22Rv1 (cell line): Measurements from ENCODE around the gene CRYBG2.

Experiments
- H3K27ac ChIP-seq: fragments of 450-650 bp; 2 replicates; pipeline ENCODE4 v1.5.1; 2017
- ZFX ChIP-seq: fragments of 450-650 bp; IDR thresholded peaks from 2 replicates; pipeline ENCODE4 v1.6.1; 2017; ENCODE audit warnings: antibody characterized with exemption, borderline replicate concordance
- TF ChIP-seq, protein P1 (sequence below): fragments of 450-650 bp; IDR thresholded peaks from 2 replicates; pipeline ENCODE4 v1.5.1; 2017; ENCODE audit warnings: mild to moderate bottlenecking

Gene CRYBG2

DNA sequence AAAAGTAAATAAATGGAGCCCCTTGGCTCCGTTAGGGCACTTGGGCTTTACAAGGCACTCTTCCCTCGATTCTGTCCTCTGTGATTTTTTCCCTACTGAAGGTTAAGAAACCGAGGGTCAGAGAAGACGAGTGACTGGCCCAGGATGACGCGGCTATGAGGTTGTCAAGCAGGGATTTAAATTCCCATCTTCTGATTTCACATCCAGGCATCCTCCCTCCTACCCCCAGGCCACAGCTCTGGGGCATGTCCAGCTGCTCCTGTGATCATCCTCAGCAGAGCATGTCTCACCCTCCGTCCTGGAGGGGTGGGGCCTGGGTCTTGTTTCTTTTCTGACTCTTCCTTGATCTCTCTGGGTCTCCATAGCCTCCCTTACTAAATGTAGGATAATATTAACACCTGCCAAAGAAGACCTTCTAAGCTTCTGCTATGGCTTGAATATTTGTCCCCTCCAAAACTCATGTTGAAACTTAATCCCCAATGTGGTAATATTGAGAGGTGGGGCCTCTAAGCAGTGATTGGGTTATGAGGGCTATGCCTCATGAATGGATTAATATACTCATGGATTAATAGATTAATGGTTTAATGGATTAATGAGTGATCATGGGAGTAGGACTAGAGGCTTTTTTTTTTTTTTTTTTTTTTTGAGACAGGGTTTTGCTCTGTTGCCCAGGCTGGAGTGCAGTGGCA, 4.6 kb downstream of the CRYBG2 start:
- TF ChIP-seq, protein P1, sequence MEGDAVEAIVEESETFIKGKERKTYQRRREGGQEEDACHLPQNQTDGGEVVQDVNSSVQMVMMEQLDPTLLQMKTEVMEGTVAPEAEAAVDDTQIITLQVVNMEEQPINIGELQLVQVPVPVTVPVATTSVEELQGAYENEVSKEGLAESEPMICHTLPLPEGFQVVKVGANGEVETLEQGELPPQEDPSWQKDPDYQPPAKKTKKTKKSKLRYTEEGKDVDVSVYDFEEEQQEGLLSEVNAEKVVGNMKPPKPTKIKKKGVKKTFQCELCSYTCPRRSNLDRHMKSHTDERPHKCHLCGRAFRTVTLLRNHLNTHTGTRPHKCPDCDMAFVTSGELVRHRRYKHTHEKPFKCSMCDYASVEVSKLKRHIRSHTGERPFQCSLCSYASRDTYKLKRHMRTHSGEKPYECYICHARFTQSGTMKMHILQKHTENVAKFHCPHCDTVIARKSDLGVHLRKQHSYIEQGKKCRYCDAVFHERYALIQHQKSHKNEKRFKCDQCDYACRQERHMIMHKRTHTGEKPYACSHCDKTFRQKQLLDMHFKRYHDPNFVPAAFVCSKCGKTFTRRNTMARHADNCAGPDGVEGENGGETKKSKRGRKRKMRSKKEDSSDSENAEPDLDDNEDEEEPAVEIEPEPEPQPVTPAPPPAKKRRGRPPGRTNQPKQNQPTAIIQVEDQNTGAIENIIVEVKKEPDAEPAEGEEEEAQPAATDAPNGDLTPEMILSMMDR, result no peak
- TF ChIP-seq ZFX, result no peak
- H3K27ac ChIP-seq, result no peak overlapping the region

DNA sequence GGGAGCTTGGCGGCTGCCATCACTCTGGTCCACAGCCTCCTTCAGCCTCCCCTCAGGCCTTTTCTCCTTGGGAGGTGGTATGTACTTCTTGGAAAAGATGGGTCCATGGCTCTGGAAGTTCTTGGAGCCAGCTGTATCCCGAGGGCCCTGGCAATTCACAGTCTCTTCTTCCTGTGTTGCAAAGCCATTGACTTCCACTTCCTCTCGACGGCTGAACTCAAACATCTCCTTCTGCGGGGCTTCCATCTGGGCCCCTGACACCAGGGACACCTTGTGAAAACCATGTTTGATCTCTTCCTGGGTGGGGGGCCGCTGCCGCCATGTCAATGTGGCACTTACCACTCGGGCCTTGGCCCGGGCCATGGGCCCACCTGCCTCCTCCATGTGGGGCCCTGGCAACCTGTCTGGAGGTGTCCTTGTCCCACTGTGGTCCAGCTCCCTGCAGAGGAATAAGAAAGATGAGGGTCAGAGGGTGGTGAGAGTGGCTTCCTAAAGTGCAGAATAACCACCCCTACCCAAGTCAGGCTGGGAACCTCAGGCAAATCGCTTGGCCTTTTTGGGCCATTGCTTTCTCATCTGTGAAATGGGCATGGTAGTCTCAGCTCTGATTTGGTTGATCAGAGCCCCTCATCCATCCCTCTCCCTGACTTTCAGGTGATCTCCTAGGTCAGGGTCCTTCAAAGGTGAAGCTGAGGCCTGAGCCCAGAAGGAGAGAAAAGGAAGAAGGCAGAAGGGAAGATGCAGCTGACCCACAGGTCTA, 7.5 kb downstream of the CRYBG2 start:
- no peak for TF ChIP-seq ZFX
- TF ChIP-seq, protein P1, result no peak
- H3K27ac ChIP-seq, result no peak overlapping the region

DNA sequence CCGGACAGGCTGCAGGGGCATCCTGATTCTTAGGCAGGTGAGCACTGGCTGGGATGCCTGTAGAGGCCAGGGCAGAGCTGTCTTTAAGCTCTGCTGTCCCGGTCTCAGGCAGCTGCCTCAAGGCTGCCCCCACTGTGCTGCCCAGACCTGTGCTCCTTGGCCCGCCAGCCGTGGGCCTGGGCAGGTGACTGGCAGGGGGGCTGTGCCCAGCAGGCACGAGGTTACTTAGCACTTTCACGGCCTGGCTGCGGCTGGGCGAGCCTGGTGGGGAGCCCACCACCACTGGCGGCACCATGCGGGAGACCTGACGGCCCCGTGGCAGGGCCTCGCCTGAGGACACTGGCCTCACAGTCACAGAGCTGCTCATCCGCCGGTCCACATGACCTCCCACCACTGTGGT, 8.2 kb downstream of the CRYBG2 start:
- no peak overlapping the region for H3K27ac ChIP-seq
- TF ChIP-seq ZFX, result no peak
- TF ChIP-seq, protein P1, result no peak

DNA sequence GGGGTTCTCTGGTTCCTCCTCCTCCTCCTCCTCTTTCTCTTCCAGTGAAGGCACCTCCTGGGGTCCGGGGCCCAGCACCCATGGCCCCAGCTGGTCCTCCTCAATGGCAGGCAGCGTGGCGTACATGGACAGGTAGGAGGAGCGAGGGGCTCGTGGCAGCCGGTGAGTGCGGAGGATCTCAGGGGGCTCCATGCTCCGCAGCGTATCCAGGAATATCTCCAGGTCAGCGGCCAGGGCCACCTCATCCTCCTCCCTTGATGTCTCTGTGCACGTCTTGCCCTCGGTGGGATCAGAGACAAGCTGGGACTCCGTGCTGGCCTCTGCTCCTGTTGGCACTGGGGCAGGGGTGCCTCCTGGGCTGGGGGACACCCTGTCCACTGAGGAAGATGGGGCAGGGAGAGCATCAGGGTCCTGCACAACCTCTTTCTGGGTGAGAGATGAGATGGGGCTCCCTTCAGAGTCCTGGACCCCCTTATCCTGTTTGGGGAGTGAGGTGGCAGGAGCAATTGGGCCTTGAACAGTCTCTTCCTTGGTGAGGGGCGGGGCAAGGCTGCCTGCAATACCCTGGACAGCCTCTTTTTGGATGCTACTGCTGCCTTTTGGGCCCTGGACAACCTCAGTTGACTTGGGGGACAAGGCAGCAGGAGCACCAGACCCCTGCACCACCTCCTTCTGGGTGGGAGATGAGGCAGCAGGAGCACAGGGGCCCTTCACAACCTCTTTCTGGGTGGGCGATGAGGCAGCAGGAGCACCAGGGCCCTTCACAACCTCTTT, 9.6 kb downstream of the CRYBG2 start:
- TF ChIP-seq ZFX, result no peak
- TF ChIP-seq, protein P1, result no peak
- H3K27ac ChIP-seq, result no peak overlapping the region

DNA sequence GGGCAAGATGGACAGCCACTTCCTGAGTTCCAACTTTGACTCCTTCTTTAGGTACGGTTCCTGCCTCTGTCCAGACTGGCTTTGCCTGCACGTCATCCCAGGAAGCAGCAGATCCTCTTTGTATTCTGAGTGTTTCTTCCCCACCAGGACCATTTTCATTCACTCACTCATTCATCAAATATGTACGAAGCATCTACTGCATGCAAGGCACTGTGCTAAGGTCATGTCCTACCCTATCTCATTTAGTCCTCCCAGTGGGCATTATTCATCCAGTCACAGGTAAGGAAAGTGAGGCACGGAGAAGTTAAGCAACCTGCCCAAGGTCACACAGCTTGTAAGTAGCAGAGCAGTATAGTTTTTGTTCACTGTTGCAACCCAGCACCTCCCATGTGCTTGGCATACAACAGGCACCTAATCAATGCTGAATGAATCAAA, 13.9 kb downstream of the CRYBG2 start:
- no peak overlapping the region for H3K27ac ChIP-seq
- TF ChIP-seq ZFX, result no peak
- TF ChIP-seq, protein P1, result no peak

DNA sequence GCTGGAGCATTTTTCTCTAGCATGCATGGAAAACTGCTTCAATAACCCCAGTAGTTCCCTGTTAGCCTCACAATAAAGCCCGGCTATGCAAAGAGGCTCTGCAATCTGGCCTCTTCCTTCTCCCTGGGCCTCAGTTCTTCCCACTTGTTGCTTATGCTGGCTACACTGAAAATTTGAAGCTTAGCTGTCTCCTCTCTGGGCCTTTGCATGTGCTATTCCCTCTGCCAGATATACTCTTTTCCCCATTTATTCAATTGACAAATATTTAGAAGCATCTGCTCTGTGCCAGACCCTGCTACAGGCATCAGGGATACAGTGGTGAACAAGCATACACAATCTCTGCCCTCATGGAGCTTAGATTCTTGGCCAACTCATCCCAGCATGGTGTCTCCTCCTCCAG, 15.3 kb downstream of the CRYBG2 start:
- no peak for TF ChIP-seq ZFX
- TF ChIP-seq, protein P1, result no peak
- no peak overlapping the region for H3K27ac ChIP-seq

DNA sequence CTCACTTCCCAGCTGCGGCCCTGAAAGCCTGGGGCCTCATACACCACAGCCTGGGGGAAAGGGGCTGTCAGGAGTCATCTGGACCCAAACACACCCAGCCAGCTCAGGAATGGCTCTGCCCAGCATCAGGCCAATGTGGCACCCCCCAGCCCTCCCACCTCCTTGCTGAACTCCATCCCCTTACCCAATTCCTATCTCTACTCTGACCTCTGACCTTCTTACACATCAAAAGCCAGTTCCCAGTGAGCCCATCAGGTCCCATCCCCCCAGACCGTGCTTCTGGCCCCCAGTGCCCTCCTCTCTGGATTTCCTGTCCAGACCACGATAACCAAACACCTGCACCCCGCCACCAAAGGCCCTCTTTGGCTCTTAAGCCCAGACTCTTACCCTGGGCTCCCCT, 16.3 kb downstream of the CRYBG2 start:
- TF ChIP-seq ZFX, result no peak
- TF ChIP-seq, protein P1, result no peak
- H3K27ac ChIP-seq, result no peak overlapping the region
